Spleen (tissue), 11 donors: ENCODE results near the gene B4GALT6. TPM values are rescaled to one million over a fixed set of nuclear protein-coding genes. Genes with fewer than 3 reads are reported as not detected.

Experiments
- DNase-seq: peaks from one replicate; pipeline ENCODE4 v3.0.0-alpha.2; 2020
- H3K27ac ChIP-seq, 8 donors: fragments of 200-600 bp; sonication (generic) in 7 of 8; 1 replicate in 4 of 8; 2 replicates in 4 of 8; pipeline versions ENCODE4 v1.5.0 to v1.8.0; 2016 to 2021; ENCODE audit warnings: inconsistent platforms in 4 of 8, mild to moderate bottlenecking in 4 of 8, moderate library complexity in 1 of 8
- H3K27me3 ChIP-seq, 7 donors: fragments of 200-600 bp; sonication (generic) in 6 of 7; replicated peaks in 1 of 7; 1 replicate in 4 of 7; 2 replicates in 3 of 7; pipeline versions ENCODE4 v1.5.0 to v1.8.0; 2016 to 2021; ENCODE audit warnings: inconsistent platforms in 3 of 7, mild to moderate bottlenecking in 1 of 7
- H3K36me3 ChIP-seq, 6 donors: fragments of 200-600 bp; sonication (generic) in 5 of 6; 1 replicate in 4 of 6; 2 replicates in 2 of 6; pipeline versions ENCODE4 v1.5.0 to v1.8.0; 2016 to 2021; ENCODE audit warnings: inconsistent platforms in 2 of 6
- H3K4me1 ChIP-seq, 6 donors: fragments of 200-600 bp; sonication (generic) in 5 of 6; 1 replicate in 3 of 6; 2 replicates in 3 of 6; pipeline versions ENCODE4 v1.5.0 to v1.8.0; 2016 to 2021; ENCODE audit warnings: inconsistent platforms in 3 of 6
- H3K4me3 ChIP-seq, 8 donors: fragments of 200-600 bp; sonication (generic) in 7 of 8; 1 replicate in 4 of 8; 2 replicates in 4 of 8; pipeline versions ENCODE4 v1.5.0 to v1.8.0; 2016 to 2021; ENCODE audit warnings: inconsistent platforms in 4 of 8, mild to moderate bottlenecking in 4 of 8, moderate library complexity in 2 of 8
- H3K9me3 ChIP-seq, 8 donors: fragments of 200-600 bp; sonication (generic) in 7 of 8; 1 replicate in 4 of 8; 2 replicates in 4 of 8; pipeline versions ENCODE4 v1.5.0 to v1.8.0; 2016 to 2021; ENCODE audit warnings: inconsistent platforms in 4 of 8
- POLR2A ChIP-seq, 3 donors: fragments of 450-650 bp; IDR thresholded peaks; one replicate each; pipeline ENCODE4 v1.5.1; 2017; ENCODE audit warnings: antibody characterized with exemption in 3 of 3, mild to moderate bottlenecking in 1 of 3
- POLR2AphosphoS5 ChIP-seq, 3 donors: sonication (generic); formaldehyde crosslinking; IDR thresholded peaks; one replicate each; pipeline ENCODE4 v1.5.1; 2017; ENCODE audit warnings: antibody characterized with exemption in 3 of 3
- whole genome bisulfite sequencing, 5 donors: extraction: QIAGEN DNeasy Blood & Tissue Kit in 3 of 5; methylation state at CpG; one replicate each; pipeline versions ENCODE4 v1.1.5 to v1.1.7; 2013 to 2018; 5-methylcytosine and 5-hydroxymethylcytosine counted together
- intact Hi-C: fragments of 100-400 bp; cut with DNase I; formaldehyde crosslinking; loops from one replicate; pipeline ENCODE4 v1.15.0; 2023; ENCODE audit warnings: low total_unique reads
- polyA plus RNA-seq, 3 donors: library from polyadenylated mRNA; stranded (reverse); fragments of 200-250 nt; gene quantifications; one replicate each; pipeline ENCODE4 v1.2.1, GENCODE V29; 2013
- total RNA-seq, 7 donors: library from RNA; depleted of rRNA in 3 of 7; stranded (reverse); fragments of >200 nt in 3 of 7; fragmentation: NEBNext Ultra II Directional in 4 of 7; extraction: Animal tissue kit (Norgen Biotek cat#: 25700) in 4 of 7; gene quantifications; one replicate each; pipeline versions ENCODE4 v1.1.0 to v1.2.1, GENCODE V29; 2016 to 2021
- TF ChIP-seq, protein P1 (sequence below), 11 experiments: fragments of 200-600 bp in 7 of 11; fragments of 450-650 bp in 4 of 11; sonication (generic) in 4 of 11; IDR thresholded peaks in 8 of 11; conservative IDR thresholded peaks in 3 of 11; 1 replicate in 7 of 11; 2 replicates in 4 of 11; pipeline versions ENCODE4 v1.4.0 to v1.8.0; 2016 to 2021; ENCODE audit warnings: antibody characterized with exemption in 11 of 11, inconsistent platforms in 4 of 11, mild to moderate bottlenecking in 1 of 11
- donor health status: healthy with polysubstance abuse.
- donor health status: DM: no; HTN: no; CAD: no; lungs with moderate emphysema.
- donor health status: DM: no; HTN: no; CAD: no.
- donor health status: Bipolar disorder and iron deficiency.
- donor health status: healthy.
- donor health status: DM: no; HTN: no; CAD: no.
- donor health status: DM: yes; HTN: yes; CAD: no.

Gene B4GALT6
- total and polyA plus RNA-seq, 10 donors = 0.42 to 9.1 (median 3.7) TPM

DNA sequence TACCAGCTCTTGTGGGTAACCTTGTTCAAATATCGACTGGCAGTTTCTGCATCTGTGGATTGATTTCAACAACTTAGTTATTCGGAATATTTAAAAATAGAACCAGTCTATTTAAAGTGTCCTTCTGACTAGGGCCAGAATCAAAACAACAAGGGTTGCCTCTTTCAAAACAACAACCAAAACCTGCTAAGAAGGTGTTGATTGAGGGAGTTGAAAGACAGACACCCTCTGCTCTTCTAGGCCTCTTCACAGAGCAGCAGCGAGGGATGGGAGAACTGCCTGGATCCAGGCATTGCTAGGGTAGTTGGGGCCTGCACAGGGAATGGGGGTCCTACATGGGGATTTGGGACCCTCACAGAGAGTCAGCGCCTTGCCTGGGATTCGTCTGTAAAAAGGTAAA is 72.9 kb downstream of the B4GALT6 start:
- DNase-seq = no peak
- 83 to 98% (median 93%) methylated on average over 5 of the region's 5 CpGs for WGBS, 5 donors
- no peak for TF ChIP-seq POLR2AphosphoS5 (IDR thresholded peaks at IDR 0.05)
- TF ChIP-seq POLR2A (IDR thresholded peaks at IDR 0.05) = no peak
- TF ChIP-seq, protein P1, sequence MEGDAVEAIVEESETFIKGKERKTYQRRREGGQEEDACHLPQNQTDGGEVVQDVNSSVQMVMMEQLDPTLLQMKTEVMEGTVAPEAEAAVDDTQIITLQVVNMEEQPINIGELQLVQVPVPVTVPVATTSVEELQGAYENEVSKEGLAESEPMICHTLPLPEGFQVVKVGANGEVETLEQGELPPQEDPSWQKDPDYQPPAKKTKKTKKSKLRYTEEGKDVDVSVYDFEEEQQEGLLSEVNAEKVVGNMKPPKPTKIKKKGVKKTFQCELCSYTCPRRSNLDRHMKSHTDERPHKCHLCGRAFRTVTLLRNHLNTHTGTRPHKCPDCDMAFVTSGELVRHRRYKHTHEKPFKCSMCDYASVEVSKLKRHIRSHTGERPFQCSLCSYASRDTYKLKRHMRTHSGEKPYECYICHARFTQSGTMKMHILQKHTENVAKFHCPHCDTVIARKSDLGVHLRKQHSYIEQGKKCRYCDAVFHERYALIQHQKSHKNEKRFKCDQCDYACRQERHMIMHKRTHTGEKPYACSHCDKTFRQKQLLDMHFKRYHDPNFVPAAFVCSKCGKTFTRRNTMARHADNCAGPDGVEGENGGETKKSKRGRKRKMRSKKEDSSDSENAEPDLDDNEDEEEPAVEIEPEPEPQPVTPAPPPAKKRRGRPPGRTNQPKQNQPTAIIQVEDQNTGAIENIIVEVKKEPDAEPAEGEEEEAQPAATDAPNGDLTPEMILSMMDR (IDR thresholded peaks at IDR 0.05 in 8 of 11, conservative IDR thresholded peaks at IDR 0.05 in 3 of 11) = no peak
- Histone ChIP-seq H3K27ac (no peak overlapping the region), H3K4me3 (no peak overlapping the region), H3K4me1 (no peaks in the 10 kb centered on the region), H3K36me3 (no peaks in the 10 kb centered on the region), H3K9me3 (no peaks in the 10 kb centered on the region), H3K27me3 (no peaks in the 10 kb centered on the region)
- intact Hi-C loops = no loop called here

DNA sequence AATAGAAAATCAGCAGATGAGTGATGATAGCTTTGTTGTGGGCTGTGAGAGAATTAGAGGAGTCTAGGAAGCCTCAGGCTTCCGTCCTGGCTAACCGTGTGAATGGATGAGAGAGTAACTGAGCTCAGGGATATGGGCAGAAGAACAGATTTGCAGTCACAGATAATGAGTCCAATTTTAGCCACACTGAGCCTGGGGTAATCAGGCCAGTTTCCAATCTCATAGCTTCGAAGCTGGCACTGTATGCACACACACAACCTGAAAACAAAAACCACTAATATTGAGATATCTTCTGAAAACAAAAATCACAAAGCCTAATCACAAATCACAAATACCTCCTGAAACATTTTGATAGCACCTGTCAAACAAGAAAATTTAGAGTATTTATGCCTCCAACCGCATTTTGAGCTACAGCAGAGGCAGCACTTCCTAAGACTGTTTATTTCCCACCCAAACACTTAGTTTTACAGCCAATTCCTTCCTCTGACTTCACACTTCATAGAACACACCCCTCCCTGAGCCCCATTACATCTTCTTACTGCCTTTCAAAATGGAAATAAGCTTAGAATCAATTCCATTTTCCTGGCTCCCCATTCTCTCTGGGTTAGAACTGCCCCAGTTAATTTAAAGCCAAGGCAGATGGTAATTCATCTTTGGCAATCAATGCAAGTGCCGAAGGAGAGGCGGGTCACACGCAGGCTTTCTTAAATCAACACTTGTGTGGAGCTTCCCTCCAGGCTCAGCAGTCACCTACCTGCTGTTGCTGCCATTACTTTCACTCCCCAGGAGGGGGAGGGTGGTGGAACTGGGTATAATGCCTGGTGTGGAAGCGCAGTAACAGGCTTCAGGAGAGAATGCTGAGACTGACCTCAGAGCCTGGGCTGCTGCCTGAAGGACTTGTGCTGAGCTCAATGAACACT is 73.8 kb downstream of the B4GALT6 start:
- intact Hi-C loops = no loop called here
- H3K4me3 ChIP-seq = no peak overlapping the region
- no peaks in the 10 kb centered on the region for H3K4me1 ChIP-seq
- no peak for DNase-seq
- TF ChIP-seq POLR2A (IDR thresholded peaks at IDR 0.05) = no peak
- TF ChIP-seq, protein P1 (IDR thresholded peaks at IDR 0.05 in 8 of 11, conservative IDR thresholded peaks at IDR 0.05 in 3 of 11) = no peak
- no peak for TF ChIP-seq POLR2AphosphoS5 (IDR thresholded peaks at IDR 0.05)
- no peaks in the 10 kb centered on the region for H3K9me3 ChIP-seq
- no peaks in the 10 kb centered on the region for H3K27me3 ChIP-seq
- H3K27ac ChIP-seq = no peak overlapping the region
- 69 to 81% (median 71%) methylated on average over 8 of the region's 8 CpGs for WGBS, 5 donors
- H3K36me3 ChIP-seq = no peaks in the 10 kb centered on the region

DNA sequence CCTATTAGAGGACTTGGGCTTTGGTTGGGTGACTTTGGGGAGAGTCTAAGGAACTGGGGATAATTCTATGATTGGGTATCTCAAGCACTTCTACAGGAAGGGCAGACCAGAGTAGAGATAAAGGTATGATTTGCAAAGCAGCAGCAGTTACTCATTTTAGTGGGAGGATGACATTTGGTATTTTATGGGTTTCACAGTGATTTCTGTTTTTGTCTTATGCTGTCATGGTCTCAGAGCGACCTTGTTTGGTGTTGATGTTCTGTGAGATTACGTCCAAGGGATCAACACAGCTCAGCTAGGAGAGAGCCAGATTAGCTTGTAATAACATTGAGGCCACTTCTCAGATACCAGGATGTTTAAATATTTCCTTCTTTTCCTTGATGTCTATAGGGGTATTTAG is 74.5 kb downstream of the B4GALT6 start:
- Histone ChIP-seq H3K27me3 (no peaks in the 10 kb centered on the region), H3K36me3 (no peaks in the 10 kb centered on the region), H3K27ac (no peak overlapping the region), H3K4me1 (no peaks in the 10 kb centered on the region), H3K9me3 (no peaks in the 10 kb centered on the region), H3K4me3 (no peak overlapping the region)
- intact Hi-C loops = no loop called here
- TF ChIP-seq POLR2AphosphoS5 (IDR thresholded peaks at IDR 0.05) = no peak
- TF ChIP-seq POLR2A (IDR thresholded peaks at IDR 0.05) = no peak
- TF ChIP-seq, protein P1 (IDR thresholded peaks at IDR 0.05 in 8 of 11, conservative IDR thresholded peaks at IDR 0.05 in 3 of 11) = no peak
- DNase-seq = no peak
- 73 to 97% (median 91%) methylated on average over 2 of the region's 2 CpGs for WGBS, 5 donors

DNA sequence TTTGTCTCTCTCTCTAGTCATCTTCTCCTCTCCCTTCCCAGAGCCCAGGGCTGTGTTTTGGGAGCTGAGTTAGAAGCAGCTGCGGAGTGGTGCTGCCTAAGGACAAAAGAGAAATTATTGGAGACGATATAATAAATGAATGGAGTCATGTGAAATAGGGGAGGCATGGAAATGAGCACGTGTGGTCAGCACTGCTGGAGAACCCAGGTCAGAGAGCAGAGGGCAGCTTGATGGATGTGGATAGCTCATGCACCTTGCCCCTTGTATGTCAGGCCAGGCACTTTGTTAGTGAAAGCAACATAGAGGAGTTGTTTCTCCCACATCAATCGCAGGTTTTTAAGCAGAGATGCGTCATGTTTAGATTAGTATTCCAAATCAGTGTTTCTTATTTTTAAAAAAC is 77.0 kb downstream of the B4GALT6 start:
- WGBS, 5 donors = 75 to 86% (median 82%) methylated on average over 5 of the region's 5 CpGs
- intact Hi-C loops = no loop called here

More for the DNA sequence above, 77.0 kb downstream of the B4GALT6 start:
- no peaks in the 10 kb centered on the region for H3K4me1 ChIP-seq
- H3K4me3 ChIP-seq = no peak overlapping the region
- DNase-seq = no peak
- H3K27ac ChIP-seq = no peak overlapping the region
- no peaks in the 10 kb centered on the region for H3K27me3 ChIP-seq
- no peak for TF ChIP-seq POLR2A (IDR thresholded peaks at IDR 0.05)
- TF ChIP-seq, protein P1 (IDR thresholded peaks at IDR 0.05 in 8 of 11, conservative IDR thresholded peaks at IDR 0.05 in 3 of 11) = no peak
- TF ChIP-seq POLR2AphosphoS5 (IDR thresholded peaks at IDR 0.05) = no peak
- no peaks in the 10 kb centered on the region for H3K36me3 ChIP-seq
- H3K9me3 ChIP-seq = no peaks in the 10 kb centered on the region
